DMS79 treated with DMSO at 0.1 percent for 48 hours (cell line): ENCODE measurements around the gene RAPGEF5.

Source experiments
- DNase-seq: peaks from one replicate; lab custom pipeline; 2025; lab: John Stamatoyannopoulos, UW

The RAPGEF5 gene, protein sequence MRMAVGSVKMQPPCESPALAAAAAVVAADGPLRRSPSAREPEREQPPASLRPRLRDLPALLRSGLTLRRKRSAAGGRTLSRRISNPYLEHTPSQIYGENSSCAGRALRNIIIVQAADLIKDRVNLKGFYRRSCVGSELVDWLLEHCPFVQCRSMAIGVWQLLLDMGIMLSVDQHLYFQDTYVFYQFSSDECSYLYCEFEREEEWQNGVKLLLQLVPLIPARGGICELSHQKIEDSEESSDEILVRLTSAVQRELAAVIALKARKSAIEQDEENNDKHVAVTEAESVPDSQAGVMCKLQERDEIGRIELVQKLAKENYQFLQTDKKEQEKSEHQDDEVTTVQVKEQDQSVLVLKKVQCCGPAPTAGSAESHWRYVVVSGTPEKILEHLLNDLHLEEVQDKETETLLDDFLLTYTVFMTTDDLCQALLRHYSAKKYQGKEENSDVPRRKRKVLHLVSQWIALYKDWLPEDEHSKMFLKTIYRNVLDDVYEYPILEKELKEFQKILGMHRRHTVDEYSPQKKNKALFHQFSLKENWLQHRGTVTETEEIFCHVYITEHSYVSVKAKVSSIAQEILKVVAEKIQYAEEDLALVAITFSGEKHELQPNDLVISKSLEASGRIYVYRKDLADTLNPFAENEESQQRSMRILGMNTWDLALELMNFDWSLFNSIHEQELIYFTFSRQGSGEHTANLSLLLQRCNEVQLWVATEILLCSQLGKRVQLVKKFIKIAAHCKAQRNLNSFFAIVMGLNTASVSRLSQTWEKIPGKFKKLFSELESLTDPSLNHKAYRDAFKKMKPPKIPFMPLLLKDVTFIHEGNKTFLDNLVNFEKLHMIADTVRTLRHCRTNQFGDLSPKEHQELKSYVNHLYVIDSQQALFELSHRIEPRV

DNA sequence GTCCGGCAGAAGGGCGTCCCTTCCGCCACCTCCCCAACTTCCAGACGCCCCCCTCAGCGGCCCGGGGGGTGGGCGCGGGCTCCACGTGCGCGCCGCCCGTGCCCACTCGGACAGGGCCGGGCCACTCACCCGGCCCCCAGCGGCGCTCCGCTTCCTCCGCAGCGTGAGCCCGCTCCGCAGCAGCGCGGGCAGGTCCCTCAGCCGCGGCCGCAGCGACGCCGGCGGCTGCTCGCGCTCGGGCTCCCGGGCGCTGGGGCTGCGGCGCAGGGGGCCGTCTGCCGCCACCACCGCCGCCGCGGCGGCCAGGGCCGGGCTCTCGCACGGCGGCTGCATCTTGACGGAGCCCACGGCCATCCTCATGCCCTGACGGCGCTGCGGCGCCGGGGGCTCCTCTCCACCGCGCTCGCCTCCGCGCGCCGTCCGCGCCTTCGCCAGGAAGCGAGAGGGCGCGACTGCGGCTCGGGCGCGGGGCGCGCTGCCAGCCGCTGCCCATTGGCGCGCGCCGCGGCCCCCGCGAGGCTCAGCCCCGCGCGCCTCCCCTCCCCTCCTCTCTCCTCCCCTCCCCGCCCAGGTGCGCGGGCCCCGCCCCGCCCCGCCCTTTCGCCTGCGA, at the start of gene RAPGEF5:
TSS of gene RAPGEF5 (minus strand) at position 454 of the 610 bp plus-strand sequence. CDS start at position 360, 94 bp downstream.
- DNase-seq = no peak

- no peak for DNase-seq
Measured at GRCh38 chr7:22406715-22407114, 49.8 kb upstream of the RAPGEF5 start.

- DNase-seq = no peak
Measured at GRCh38 chr7:22404421-22405023, 47.6 kb upstream of the RAPGEF5 start.

DNA sequence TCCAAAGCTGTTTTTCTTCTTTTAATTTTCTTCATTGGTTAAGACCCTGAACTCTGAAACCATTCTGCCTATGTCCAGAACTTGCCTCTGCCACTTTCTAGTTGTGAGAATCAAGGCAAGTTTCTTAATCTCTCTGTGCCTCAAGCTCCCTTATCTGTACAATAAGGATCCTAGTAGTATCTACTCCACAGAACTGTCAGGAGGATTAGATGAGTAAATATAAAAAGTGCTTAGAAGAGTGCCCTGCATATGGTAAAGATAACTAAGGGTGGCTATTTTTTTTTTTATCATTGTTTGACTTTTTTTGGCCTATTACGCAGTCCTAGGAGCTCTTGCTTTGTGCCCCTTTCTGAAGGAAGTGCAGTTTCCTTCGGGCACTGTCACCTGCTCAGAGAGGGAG, 46.4 kb upstream of the RAPGEF5 start:
- no peak for DNase-seq

DNA sequence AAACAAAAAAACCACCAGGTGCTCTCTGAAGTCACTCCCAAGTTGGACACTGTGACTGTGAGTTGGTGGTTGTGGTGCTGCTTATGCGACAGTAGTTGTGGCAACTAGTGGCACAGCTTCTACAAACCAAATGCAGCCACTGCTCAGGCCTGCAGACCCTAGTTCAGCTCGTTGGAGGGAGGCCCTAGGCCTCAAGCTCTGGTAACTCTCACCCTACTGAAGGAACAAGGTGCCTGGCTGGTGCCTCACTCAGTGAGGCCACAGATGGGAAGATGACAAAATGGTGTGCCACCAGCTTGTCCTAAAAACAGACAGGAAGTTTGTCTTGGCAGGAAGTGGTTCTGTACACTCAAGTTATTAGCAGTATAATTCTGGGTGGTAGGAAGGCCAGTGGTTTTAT, 45.3 kb upstream of the RAPGEF5 start:
- DNase-seq = no peak

DNA sequence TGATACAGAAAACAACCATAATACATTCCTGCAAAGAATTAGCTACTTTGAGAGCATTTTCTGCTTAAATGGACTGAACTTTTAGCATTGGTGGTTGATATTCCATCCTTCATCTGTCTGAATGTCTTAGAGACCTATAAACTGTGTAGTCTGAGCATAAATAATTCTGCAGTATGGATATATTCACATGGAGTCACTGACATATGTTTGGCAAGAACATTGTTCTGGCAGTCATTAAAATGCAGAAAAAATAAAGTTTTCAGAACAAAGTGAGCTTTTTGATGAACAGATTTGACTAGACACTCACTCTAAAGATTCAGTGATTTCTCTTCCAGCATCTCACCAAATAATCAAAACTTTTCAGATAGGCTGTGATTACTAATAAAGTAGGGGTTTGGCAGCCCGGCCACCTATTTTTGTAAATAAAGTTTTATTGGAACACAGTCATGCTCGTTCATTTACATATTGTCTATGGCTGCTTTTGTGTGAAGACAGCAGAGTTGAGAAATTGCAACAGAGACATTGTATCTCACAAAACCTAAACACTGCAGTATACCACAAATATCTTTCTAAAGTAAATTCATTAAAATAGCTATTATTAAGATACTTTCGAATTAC, 44.1 kb upstream of the RAPGEF5 start:
- no peak for DNase-seq

DNA sequence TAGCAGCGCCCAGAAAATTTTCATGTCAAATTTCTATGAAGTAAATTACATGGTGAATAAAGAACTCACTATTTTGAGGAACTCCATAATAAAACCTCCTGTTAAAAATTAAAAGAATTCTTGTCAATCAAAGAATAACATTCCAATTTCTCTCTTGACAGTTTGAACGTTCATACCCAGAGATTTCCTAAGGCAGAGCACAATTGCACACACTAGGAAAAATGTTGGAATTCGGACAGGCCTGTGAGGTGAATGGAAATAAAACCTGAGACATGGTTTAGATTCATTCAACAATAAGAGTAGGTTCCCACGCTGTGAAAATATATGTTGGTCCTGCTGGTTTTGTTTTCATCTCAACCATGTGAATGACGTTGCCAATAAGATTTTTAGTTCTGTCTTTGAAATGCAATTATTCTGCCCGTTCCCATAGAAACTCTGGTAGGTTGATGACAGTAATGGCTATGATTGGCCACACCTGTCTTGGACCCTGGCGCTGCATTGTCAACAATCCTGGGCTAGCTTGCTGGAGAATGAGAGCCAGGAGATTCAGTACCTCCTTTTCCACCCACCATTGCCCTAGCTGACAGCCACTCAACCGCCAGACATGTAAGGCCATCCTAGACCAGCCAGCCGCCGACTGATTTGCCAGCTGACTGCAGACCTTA, 43.3 kb upstream of the RAPGEF5 start:
- DNase-seq = no peak

DNA sequence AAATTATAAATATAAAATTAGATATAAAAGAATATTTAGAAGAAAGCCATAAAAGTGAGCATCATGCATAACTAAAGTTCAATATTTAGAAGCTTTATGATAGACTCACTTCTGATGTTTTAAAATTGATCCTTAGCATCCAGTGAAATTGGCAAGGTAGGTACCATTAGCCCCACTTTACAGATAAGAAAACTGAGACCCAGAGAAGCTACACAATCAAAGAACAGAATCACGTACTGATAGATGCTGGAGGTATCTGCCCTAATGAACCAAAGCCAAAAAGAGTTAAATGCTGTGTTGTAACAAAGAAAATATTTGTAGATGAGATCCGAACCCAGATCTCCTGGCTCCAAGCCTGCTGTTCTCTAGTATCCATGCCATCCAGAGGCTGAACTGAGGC, 42.6 kb upstream of the RAPGEF5 start:
- no peak for DNase-seq

GRCh38 chr7:22399091-22399490, 42.1 kb upstream of the RAPGEF5 start:
- DNase-seq = no peak

DNA sequence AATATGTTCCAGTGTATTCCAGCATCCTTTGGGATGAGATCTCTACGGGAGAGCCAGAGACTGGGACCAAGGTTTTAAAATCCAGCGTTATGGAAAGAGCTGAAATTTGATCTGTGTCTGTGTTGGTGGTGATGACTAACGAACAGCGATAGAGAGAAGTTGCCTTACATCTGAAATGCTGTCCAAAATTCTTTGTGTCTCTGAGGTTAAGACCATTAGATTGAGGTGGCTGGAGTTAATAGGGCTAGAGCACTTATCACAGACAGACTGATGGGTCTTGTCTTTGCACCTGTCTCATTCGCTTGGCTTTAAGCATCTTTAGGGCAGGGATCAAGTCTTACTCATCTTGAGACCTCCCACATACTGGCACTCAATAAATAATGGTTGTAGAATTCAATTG, 41.0 kb upstream of the RAPGEF5 start:
- no peak for DNase-seq

DNA sequence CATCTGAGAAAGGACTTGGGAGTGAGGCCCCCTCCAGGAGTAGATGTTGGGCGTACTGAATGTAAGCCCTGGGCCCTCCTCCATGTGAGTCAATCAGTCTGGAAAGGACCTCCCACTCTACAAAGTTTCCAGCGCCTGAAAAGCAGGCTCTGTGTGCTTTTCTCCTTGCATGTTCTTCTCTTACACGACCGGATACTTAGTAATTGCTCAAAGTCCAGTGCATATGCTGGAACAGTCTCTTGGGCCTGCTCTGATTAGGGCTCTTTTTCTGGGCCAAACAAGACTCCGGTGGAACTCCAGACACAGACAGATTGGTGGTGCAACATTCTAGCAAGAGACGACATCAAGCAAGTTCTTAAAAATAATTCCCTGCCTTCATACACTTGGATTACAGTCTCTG, 38.3 kb upstream of the RAPGEF5 start:
- no peak for DNase-seq

DNA sequence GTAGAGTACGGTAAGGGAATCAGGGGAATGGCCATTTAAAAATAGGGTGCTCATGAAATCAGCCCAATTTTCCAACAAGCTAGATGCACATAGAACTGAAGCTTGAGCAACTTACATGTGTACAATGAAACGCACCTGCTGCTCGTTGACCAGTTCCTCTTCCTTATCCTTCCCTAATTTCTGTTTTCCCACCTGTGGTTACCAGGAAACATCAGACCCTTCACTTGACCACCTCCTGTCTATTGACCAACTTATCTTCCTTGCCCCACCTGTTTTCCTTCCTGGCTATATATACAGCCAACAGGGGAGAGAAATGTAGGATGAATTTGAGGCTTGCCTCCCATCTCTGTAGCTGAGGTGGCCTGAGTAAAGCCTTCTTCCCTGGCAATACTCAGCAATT, 37.8 kb upstream of the RAPGEF5 start:
- DNase-seq = no peak

- DNase-seq = no peak
Measured at GRCh38 chr7:22393913-22394729, 37.2 kb upstream of the RAPGEF5 start.

- DNase-seq = no peak
Measured at GRCh38 chr7:22390516-22390915, 33.6 kb upstream of the RAPGEF5 start.

DNA sequence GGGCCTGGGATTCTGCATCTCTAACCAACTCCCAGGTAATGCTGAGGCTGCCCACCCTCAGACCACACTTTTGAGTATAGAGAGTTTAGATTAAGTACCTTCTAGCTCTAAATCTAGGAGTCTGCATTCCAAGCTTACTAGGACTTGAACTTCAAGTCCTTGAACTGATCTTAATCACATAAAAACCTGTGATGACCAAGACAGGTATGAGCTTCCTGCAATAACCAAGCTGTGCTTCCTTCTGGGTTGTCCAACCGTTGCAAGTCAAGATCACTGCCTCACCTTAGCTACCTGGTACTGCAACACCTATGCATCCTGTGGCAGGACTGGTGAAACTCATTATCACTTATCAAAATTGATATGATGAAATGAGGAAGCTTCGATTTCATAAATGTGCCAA, 32.9 kb upstream of the RAPGEF5 start:
- no peak for DNase-seq

DNA sequence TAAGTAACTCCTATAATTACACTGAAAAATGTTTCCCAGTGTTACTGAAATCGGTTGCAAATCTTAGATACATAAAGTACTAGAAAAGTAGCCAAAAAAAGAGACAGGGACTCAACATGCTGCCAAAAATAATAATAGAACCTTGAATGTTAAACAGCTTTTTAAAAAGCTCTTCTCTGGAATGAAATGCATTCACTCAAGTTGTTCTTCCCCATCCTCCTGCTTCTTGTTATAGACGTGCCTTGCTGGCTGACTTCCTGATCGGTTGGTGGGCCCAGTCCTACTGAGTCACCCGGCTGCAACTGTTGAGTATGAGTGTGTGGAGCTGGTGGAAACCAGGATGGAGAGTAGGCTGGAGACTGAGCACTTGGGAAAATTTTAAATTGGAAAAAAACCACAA, 30.6 kb upstream of the RAPGEF5 start:
- DNase-seq = no peak

- no peak for DNase-seq
Measured at GRCh38 chr7:22386865-22387264, 29.9 kb upstream of the RAPGEF5 start.

- DNase-seq = no peak
Measured at GRCh38 chr7:22386206-22386858, 29.4 kb upstream of the RAPGEF5 start.

- no peak for DNase-seq
Measured at GRCh38 chr7:22385326-22385725, 28.4 kb upstream of the RAPGEF5 start.

DNA sequence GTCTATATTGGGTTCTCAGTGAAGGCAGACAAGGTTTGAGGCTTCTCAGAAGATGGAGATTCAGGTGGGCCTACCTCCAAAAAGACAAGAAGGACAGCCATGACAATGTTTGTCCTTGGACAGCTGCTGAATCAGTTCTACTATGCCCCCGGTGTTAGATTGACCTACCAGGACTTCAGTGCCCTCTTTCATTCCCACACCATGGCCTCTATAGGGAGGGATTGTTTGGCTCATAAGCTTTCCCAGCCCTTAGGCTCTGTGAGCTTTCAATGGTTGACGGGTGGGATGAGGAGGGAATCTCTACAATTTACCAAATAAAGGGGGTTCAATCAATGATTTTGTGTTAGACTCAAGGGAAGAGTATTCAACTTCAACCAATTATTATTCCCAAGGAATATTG, 23.4 kb upstream of the RAPGEF5 start:
- DNase-seq = no peak
